GM21786 (cell line): Measurements from ENCODE around the gene ZNF81.
"Not testable (repeated sequence)": the region's sequence is repeated elsewhere in the genome, so short reads cannot be mapped to it uniquely, and the experiment has no call there.

Experiments
- ATAC-seq: cut with Tn5 transposase; IDR thresholded peaks from one replicate; pipeline ENCODE4 v1.9.1; 2021; ENCODE audit not compliant: unreplicated experiment

Gene ZNF81

GRCh38 chrX:47836164-47837072, at the start of gene ZNF81:
Gene ZNF81, plus strand, starts transcription at chrX:47836902. Its CDS starts 9,366 bp downstream, at chrX:47846268.
- ATAC-seq, result peak; percentile 90

GRCh38 chrX:47796433-47796906, 40.2 kb upstream of the ZNF81 start:
- no peak for ATAC-seq

DNA sequence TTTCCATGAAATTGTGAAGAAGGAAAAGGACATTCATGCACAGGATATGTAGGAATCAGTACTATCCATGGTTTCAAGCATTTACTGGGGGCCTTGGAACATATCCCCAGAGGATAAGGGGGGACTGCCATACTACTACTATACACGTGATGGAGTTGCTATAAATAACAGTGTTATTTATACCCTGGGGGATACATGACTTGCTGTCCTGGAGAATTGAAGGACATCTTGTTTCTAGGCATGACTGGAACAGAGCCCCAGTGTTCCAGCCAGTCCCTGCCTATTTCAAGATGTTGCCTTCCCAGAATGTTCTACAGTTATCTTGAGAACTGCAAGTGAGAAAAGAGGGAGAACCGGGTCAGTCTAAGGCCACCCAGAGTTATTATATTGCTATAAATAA, 39.6 kb upstream of the ZNF81 start:
- ATAC-seq, result no peak

DNA sequence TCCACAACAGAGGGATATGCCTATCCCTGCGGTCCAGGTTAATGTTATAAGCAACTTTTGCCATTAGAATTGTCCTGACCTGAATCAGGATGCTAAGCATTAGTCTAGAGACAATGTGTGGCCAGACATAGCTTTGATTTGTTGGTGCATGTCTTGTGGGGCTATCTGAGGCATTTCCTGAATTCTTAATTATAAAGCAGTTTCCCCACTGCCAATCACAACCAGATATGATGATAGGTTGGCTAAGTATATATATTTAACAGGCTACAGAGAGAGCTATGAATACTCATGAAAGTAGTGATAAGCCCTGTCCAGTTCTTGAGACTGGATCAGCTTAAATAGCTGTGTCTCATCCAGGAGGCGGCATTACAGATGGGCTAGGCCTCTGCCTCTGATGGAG, 37.8 kb upstream of the ZNF81 start:
- no peak for ATAC-seq

DNA sequence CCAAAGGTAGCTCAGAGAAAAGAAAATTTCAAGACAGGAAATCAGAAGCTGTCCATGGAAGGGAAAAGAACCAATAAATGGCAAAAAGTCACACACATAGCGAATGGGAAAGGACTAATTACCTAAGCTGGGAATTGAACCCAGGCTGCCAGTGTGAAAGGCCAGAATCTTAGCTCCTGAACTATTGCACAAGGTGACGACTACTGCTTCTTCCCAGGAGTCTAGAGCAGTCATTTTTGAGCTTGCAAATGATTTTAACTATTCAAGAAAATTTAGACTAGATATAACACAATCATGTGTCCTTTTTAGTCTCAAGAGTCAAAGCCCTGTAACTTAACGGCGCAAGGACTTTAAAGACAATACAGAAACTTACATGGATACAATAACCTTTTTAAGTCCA, 34.1 kb upstream of the ZNF81 start:
- ATAC-seq, result no peak

- ATAC-seq, result not testable (repeated sequence)
Observed at GRCh38 chrX:47803103-47803502, 33.6 kb upstream of the ZNF81 start.

DNA sequence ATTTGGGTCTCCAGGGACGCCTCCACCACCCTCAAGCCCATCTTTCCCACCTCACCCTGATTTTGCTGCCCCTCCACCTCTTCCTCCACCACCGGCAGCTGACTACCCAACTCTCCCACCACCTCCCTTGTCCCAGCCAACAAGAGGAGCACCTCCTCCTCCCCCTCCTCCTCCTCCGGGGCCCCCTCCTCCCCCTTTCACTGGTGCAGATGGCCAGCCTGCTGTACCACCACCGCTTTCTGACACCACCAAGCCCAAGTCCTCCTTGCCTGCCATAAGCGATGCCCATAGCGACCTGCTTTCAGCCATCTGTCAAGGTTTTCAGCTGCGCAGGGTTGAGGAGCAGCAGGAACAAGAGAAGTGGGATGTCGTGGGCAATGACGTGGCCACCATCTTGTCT, 32.4 kb upstream of the ZNF81 start:
- no peak for ATAC-seq

- not testable (repeated sequence) for ATAC-seq
Observed at GRCh38 chrX:47805844-47806243, 30.9 kb upstream of the ZNF81 start.

DNA sequence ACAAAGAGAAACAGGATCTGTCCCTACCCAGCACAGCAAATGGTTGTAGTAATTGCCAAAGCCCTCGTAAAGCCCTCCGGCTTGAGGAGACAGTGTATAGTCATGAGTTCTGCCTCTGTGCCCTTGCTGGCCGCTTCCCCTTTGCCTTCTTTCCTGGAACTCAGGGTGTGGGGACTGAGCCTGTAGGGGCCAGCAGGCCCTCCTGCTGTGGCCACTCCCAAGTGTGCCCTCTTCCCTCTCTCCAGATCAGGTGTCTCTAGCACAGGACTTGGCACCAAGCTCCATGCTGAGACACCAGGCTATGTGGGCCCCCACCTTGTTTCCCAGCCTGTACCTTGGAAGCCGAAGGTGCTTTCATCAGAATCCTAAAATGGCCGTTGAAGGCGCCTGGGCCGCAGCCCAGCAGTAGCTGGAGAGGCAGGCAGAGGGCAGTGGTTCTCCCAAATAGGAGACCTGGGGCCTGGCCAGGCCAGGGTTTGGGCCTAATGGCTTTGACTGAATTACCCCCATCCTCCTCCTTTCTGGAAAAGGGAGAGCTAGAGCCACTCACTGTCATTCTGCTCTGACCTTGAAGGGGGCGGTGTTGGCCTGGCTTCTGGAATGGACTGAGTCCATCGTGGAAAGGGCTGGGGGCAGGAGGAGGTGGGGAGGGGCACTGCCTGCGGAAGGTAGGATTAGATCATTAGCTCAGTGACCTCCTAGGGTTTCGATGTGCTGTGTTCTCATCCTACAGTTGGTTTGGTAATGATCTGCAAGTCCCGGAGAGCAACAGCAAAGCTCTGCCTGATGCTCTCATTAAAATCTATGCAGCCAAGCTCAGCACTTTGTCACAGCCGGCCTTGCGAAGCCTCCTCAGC, 30.1 kb upstream of the ZNF81 start:
- not testable (repeated sequence) for ATAC-seq

DNA sequence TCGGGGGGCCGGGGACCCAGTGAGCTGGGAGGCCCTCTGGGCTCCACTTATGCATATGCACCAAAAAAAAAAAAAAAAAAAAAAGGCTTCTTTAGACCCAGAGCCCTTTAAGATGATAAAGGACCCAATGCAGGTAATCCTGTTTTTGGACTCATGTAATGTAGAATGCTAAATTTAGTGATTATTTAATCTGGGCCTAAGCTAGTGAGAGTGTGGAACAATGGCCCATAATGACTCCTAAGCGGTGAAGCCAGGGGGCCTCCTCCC, 29.5 kb upstream of the ZNF81 start:
- not testable (repeated sequence) for ATAC-seq

GRCh38 chrX:47807548-47807947, 29.2 kb upstream of the ZNF81 start:
- no peak for ATAC-seq

DNA sequence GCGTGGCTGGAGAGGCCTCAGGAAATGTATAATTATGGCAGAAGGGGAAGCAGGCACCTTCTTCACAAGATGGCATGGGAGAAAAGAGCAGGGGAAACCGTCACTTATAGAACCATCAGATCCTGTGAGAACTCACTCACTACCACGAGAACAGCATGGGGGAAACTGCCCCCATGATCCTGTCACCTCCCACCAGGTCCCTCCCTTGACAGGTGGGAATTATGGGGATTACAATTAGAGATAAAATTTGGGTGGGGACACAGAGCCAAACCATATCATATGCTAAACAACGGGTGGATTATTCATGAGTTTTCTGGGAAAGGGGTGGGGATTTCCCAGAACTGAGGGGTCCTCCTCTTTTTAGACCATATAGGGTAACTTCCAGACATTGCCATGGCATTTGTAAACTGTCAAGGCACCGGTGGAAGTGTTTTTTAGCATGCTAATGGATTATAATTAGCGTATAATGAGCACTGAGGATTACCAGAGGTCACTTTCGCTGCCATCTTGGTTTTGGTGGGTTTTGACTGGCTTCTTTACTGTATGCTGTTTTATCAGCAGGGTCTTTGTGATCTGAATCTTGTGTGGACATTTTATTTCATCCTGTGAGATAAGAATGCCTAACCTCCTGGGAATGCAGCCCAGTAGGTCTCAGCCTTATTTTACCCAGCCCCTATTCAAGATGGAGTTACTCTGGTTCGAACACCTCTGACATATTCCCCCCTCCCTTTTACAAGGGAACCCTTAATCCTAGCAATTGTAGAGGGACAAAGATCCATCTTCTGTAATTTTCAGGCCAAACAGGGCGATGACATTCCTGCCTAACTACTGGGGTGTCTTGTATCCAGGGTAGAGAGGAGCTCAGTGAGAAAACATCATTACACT, 27.6 kb upstream of the ZNF81 start:
- ATAC-seq, result no peak

GRCh38 chrX:47814851-47815250, 21.9 kb upstream of the ZNF81 start:
- no peak for ATAC-seq

- ATAC-seq, result no peak
Observed at GRCh38 chrX:47815901-47816845, 20.5 kb upstream of the ZNF81 start.

DNA sequence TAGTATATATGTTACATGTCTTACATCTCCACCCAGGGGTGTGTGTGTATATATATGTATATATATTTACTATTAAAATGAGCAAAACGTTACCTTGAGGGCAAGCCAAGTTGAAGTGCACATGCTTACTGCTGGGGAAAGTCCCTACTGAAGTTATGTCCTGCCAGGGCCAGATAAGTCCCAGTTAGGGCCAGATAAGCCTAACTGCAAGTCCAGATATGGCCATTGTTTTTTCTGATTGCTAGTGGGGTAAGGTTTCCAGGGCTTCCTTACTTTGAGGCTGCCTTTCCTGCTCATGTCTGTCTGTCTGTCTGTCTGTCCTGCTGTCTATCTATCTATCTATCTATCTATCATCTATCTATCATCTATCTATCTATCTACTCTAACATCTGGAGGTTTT, 19.3 kb upstream of the ZNF81 start:
- no peak for ATAC-seq

DNA sequence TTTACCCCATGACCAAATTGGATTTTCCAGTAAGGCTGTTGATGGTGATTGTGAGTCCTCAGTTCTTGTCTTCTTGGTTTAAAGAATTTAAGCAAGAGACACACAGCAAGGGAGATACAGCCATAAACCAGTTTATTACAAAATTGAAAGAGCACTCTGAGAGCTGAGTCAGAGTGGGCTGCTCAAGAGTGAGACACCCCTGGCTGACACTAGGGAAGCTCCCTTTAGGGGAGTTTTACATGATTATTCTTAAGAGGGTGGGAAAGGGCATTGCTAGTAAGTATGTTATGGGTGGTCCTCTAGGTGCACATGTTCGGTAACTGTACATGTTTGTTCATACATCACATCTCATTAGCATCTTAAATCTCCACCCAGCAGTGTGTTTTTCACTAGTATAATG, 18.8 kb upstream of the ZNF81 start:
- no peak for ATAC-seq

- ATAC-seq, result no peak
Observed at GRCh38 chrX:47828984-47829383, 7.7 kb upstream of the ZNF81 start.

DNA sequence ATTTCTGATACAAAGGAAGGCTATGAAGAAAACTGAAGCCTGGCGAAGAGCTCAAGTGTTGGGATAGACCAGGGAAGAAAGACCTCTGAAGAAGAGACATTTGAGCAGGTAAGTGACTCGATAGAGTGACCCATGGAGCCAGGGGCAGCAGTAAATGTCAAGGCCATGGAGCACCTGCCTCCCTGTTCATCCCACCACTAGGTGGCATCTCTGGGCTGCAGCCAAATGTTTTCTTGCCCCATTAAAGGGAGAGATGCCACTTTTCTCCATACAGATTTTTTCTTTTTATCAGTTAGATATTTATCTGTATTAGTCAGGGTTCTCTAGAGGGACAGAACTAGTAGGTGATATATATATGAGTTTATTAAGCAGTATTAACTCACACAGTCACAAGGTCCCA, 4.9 kb upstream of the ZNF81 start:
- no peak for ATAC-seq

- no peak for ATAC-seq
Observed at GRCh38 chrX:47838361-47838760, 1.7 kb downstream of the ZNF81 start.

GRCh38 chrX:47840111-47840510, 3.4 kb downstream of the ZNF81 start:
- ATAC-seq, result no peak
